ENCODE results near the gene PLK4. TPM values are rescaled to one million over a fixed set of nuclear protein-coding genes. Genes with fewer than 3 reads are reported as not detected.
A peak's percentile ranks its signal among the peaks of the same experiment; 100 is the strongest.

The PLK4 gene
- total RNA-seq, 1 experiment from 2014 or later, result 10.9 TPM

DNA sequence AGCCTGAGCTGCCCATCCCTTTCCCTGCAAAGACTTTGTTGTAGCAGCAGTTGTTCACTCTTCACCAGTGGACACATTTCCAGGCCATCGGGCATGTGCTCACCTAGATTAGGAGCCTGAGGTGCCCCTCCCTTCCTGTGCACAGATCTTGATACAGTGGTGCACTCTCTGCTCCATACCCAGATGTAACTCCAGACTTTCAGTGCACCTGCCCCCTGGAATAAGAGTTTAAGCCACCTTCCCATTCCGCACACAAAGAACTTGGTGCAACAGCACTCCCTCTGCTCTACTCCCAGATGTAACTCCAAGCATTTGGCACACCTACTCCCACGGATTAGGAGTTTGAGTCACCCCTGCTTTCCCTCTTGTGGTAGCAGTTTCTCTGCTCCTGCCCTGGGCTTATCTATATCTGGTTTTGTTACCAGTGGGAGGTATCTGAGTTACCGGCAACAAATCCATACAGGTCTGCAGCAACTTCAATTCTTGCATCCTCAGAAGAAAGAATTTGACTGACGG, 36.0 kb upstream of the PLK4 start:
- BruUV-seq (replicated peaks), result no TSS peak
- intact Hi-C loops (cut with micrococcal nuclease), result no loop called here
- DNase-seq (ENCODE audit: unreplicated experiment), result peak; percentile 36
- no peak overlapping the region for H3K4me3 Mint-ChIP-seq (ENCODE audit: unreplicated experiment)
- ChIA-PET CTCF (interaction anchor here (1.1 kb wide), 1 partner anchor 41 kb away, joined by 4 read pairs; no protein-coding TSS in a partner anchor), POLR2A (no interaction called here)
- H3K9me3 Mint-ChIP-seq (ENCODE audit: unreplicated experiment), result peaks cover 21% of the 10 kb centered on the region
- no peak overlapping the region for H3K27ac Mint-ChIP-seq (ENCODE audit: low read depth, unreplicated experiment)
- peaks cover 12% of the 10 kb centered on the region for H3K4me1 Mint-ChIP-seq (ENCODE audit: insufficient read depth, unreplicated experiment)
- TF ChIP-seq, protein P1, sequence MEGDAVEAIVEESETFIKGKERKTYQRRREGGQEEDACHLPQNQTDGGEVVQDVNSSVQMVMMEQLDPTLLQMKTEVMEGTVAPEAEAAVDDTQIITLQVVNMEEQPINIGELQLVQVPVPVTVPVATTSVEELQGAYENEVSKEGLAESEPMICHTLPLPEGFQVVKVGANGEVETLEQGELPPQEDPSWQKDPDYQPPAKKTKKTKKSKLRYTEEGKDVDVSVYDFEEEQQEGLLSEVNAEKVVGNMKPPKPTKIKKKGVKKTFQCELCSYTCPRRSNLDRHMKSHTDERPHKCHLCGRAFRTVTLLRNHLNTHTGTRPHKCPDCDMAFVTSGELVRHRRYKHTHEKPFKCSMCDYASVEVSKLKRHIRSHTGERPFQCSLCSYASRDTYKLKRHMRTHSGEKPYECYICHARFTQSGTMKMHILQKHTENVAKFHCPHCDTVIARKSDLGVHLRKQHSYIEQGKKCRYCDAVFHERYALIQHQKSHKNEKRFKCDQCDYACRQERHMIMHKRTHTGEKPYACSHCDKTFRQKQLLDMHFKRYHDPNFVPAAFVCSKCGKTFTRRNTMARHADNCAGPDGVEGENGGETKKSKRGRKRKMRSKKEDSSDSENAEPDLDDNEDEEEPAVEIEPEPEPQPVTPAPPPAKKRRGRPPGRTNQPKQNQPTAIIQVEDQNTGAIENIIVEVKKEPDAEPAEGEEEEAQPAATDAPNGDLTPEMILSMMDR (IDR thresholded peaks at IDR 0.05; ENCODE audit: unreplicated experiment), result no peak
- peaks cover 45% of the 10 kb centered on the region for H3K36me3 Mint-ChIP-seq (ENCODE audit: insufficient read depth, unreplicated experiment)
- H3K27me3 Mint-ChIP-seq (ENCODE audit: insufficient read depth, unreplicated experiment), result no peaks in the 10 kb centered on the region

DNA sequence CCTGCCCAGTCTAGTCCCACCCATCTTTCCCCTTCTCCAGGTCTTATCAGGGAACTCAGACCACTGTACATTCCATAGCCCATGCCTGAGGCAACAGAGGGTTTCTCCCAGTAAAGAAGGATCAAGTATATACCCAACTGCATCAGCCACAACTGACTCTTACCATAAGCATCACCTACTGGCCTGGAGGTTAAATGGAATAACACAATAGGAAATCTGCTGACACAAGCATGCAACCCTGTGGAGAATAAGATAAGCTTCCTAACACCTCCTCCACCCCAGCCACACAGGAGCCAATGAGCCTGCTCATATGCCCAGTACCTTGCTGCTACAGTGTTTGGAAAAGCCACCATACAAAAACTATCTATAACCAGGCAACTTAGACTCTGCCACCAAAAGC, 34.6 kb upstream of the PLK4 start:
- peaks cover 12% of the 10 kb centered on the region for H3K4me1 Mint-ChIP-seq (ENCODE audit: insufficient read depth, unreplicated experiment)
- ChIA-PET POLR2A (interaction anchor here (0.9 kb wide), 1 partner anchor 30 kb away, joined by 3 read pairs; no protein-coding TSS in a partner anchor), CTCF (interaction anchor here (1.2 kb wide), 1 partner anchor 13 kb away, joined by 4 read pairs; no protein-coding TSS in a partner anchor)
- no TSS peak for BruUV-seq (replicated peaks)
- intact Hi-C loops (cut with micrococcal nuclease), result no loop called here
- no peak overlapping the region for H3K27ac Mint-ChIP-seq (ENCODE audit: low read depth, unreplicated experiment)
- H3K9me3 Mint-ChIP-seq (ENCODE audit: unreplicated experiment), result peaks cover 32% of the 10 kb centered on the region
- H3K4me3 Mint-ChIP-seq (ENCODE audit: unreplicated experiment), result no peak overlapping the region
- DNase-seq (ENCODE audit: unreplicated experiment), result no peak
- H3K36me3 Mint-ChIP-seq (ENCODE audit: insufficient read depth, unreplicated experiment), result peaks cover 36% of the 10 kb centered on the region
- TF ChIP-seq, protein P1 (IDR thresholded peaks at IDR 0.05; ENCODE audit: unreplicated experiment), result no peak
- H3K27me3 Mint-ChIP-seq (ENCODE audit: insufficient read depth, unreplicated experiment), result no peaks in the 10 kb centered on the region

DNA sequence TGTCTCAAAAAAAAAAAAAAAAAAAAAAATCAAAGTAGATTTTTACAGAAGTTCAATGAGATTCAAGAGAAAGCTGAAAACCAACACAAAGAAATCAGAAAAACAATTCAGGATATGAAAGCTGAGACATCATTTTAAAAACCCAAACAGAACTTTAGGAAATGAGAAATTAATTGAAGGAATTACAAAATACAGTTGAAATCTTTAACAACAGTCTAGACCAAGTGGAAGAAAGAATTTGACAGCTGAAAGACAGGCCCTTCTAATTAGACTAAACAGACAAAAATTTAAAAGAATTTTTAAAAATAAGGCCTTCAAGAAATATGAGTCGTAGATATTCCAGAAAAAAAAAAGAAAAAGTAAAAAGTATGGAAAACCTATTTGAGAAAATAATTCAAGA, 33.9 kb upstream of the PLK4 start:
- Mint-ChIP-seq H3K4me3 (ENCODE audit: unreplicated experiment) (no peak overlapping the region), H3K36me3 (ENCODE audit: insufficient read depth, unreplicated experiment) (peaks cover 29% of the 10 kb centered on the region), H3K4me1 (ENCODE audit: insufficient read depth, unreplicated experiment) (peaks cover 12% of the 10 kb centered on the region), H3K9me3 (ENCODE audit: unreplicated experiment) (peaks cover 32% of the 10 kb centered on the region), H3K27ac (ENCODE audit: low read depth, unreplicated experiment) (no peak overlapping the region), H3K27me3 (ENCODE audit: insufficient read depth, unreplicated experiment) (no peaks in the 10 kb centered on the region)
- no peak for DNase-seq (ENCODE audit: unreplicated experiment)
- TF ChIP-seq, protein P1 (IDR thresholded peaks at IDR 0.05; ENCODE audit: unreplicated experiment), result no peak
- CTCF ChIA-PET, result interaction anchor here (1.2 kb wide), 1 partner anchor 14 kb away, joined by 4 read pairs; no protein-coding TSS in a partner anchor
- POLR2A ChIA-PET, result interaction anchor here (0.9 kb wide), 1 partner anchor 29 kb away, joined by 3 read pairs; no protein-coding TSS in a partner anchor
- no TSS peak for BruUV-seq (replicated peaks)
- intact Hi-C loops (cut with micrococcal nuclease), result no loop called here

DNA sequence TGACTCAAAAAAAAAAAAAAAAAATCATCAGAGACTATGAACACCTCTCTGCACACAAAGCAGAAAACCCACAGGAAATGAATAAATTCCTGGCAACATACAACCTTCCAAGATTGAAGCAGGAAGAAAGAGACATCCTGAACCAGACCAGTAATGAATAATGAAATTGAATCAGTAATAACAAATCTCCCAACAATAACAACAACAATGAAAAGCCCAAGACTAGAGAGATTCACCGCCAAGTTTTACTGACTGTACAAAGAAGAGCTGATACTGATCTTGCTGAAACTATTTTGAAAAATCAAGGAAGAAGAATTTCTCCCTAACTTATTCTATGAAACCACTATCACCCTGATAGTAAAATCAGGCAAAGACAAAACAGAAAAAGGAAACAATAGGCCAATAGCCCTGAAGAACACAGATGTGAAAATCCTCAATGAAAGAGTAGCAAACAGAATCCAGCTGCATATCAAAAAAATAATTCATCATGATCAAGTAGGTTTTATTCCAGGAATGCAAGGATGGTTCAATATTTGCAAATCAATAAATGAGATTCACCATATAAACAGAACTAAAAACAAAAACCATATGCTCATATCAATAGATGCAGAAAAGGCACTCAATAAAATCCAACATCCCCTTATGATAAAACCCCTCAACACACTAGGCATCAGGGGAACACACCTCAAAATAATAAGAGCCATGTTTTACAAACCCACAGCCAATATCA, 31.0 kb upstream of the PLK4 start:
- Mint-ChIP-seq H3K36me3 (ENCODE audit: insufficient read depth, unreplicated experiment) (peaks cover 12% of the 10 kb centered on the region), H3K9me3 (ENCODE audit: unreplicated experiment) (peaks cover 40% of the 10 kb centered on the region), H3K4me1 (ENCODE audit: insufficient read depth, unreplicated experiment) (peaks cover 5% of the 10 kb centered on the region), H3K27ac (ENCODE audit: low read depth, unreplicated experiment) (no peak overlapping the region), H3K4me3 (ENCODE audit: unreplicated experiment) (no peak overlapping the region), H3K27me3 (ENCODE audit: insufficient read depth, unreplicated experiment) (no peaks in the 10 kb centered on the region)
- CTCF ChIA-PET, result interaction anchor here (0.7 kb wide), 1 partner anchor 117 kb away, joined by 3 read pairs; no protein-coding TSS in a partner anchor
- DNase-seq (ENCODE audit: unreplicated experiment), result no peak
- intact Hi-C loops (cut with micrococcal nuclease), result no loop called here
- no TSS peak for BruUV-seq (replicated peaks)
- TF ChIP-seq, protein P1 (IDR thresholded peaks at IDR 0.05; ENCODE audit: unreplicated experiment), result no peak
- POLR2A ChIA-PET, result interaction anchor here (1.0 to 1.1 kb wide), 2 partner anchors 9 to 10 kb away, joined by 3 to 4 read pairs; no protein-coding TSS in a partner anchor

Data from MCF 10A (cell line).